ENCODE data around the gene ZNF428.

Gene ZNF428

DNA sequence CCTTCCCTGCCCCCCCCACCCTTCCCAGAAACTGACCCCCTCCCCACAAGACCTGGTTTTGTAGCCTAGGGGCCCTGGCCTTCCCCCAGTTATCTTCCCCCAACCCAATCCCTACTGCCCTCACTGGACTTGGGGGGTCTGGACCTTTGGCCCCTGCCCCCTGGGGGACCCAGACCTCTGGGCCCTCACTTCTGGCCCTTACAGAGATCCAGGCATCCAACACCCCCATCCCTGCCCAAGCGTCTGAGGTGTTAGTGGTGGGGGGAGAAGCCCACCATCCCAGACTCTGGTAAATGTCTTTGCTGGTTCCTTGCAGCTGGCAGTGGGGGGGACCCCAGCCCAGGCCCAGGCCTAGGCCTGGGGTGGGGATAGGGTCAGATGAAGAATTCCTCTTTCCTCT, 3.5 kb upstream of the ZNF428 start:
- Histone ChIP-seq H3K36me3 (ENCODE audit: insufficient read depth, low read length) (peaks cover 59% of the 10 kb centered on the region), H3K9me3 (ENCODE audit: low read length) (no peaks in the 10 kb centered on the region), H3K27me3 (ENCODE audit: insufficient read depth, low read length) (no peaks in the 10 kb centered on the region), H2AFZ (ENCODE audit: low read depth, low read length) (no peak overlapping the region), H3K4me3 (ENCODE audit: low read length) (no peak overlapping the region), H3K4me1 (ENCODE audit: insufficient read depth, low read length) (peaks cover 16% of the 10 kb centered on the region)

- Histone ChIP-seq H3K36me3 (ENCODE audit: insufficient read depth, low read length) (peaks cover 51% of the 10 kb centered on the region), H3K27me3 (ENCODE audit: insufficient read depth, low read length) (no peaks in the 10 kb centered on the region), H3K9me3 (ENCODE audit: low read length) (no peaks in the 10 kb centered on the region), H3K4me1 (ENCODE audit: insufficient read depth, low read length) (peaks cover 16% of the 10 kb centered on the region), H3K4me3 (ENCODE audit: low read length) (no peak overlapping the region), H2AFZ (ENCODE audit: low read depth, low read length) (no peak overlapping the region)
Measured at GRCh38 chr19:43622070-43622469, 2.6 kb upstream of the ZNF428 start.

- no peaks in the 10 kb centered on the region for H3K27me3 ChIP-seq (ENCODE audit: insufficient read depth, low read length)
- H3K4me3 ChIP-seq (ENCODE audit: low read length) = peak overlapping the region; percentile 87
- no peak overlapping the region for H2AFZ ChIP-seq (ENCODE audit: low read depth, low read length)
- no peaks in the 10 kb centered on the region for H3K9me3 ChIP-seq (ENCODE audit: low read length)
- peaks cover 16% of the 10 kb centered on the region for H3K4me1 ChIP-seq (ENCODE audit: insufficient read depth, low read length)
- H3K36me3 ChIP-seq (ENCODE audit: insufficient read depth, low read length) = peaks cover 36% of the 10 kb centered on the region
Measured at GRCh38 chr19:43620061-43621001, 902 bp upstream of the ZNF428 start.

- H2AFZ ChIP-seq (ENCODE audit: low read depth, low read length) = peak overlapping the region; percentile 2
- H3K27me3 ChIP-seq (ENCODE audit: insufficient read depth, low read length) = no peaks in the 10 kb centered on the region
- peak overlapping the region; percentile 87 for H3K4me3 ChIP-seq (ENCODE audit: low read length)
- H3K4me1 ChIP-seq (ENCODE audit: insufficient read depth, low read length) = peaks cover 16% of the 10 kb centered on the region
- H3K9me3 ChIP-seq (ENCODE audit: low read length) = peaks cover 3% of the 10 kb centered on the region
- H3K36me3 ChIP-seq (ENCODE audit: insufficient read depth, low read length) = peaks cover 27% of the 10 kb centered on the region
Measured at GRCh38 chr19:43618921-43619261, 538 bp downstream of the ZNF428 start.

GRCh38 chr19:43616954-43617353, 2.5 kb downstream of the ZNF428 start:
- Histone ChIP-seq H2AFZ (ENCODE audit: low read depth, low read length) (no peak overlapping the region), H3K4me3 (ENCODE audit: low read length) (no peak overlapping the region), H3K36me3 (ENCODE audit: insufficient read depth, low read length) (peaks cover 30% of the 10 kb centered on the region), H3K9me3 (ENCODE audit: low read length) (peaks cover 3% of the 10 kb centered on the region), H3K4me1 (ENCODE audit: insufficient read depth, low read length) (peaks cover 16% of the 10 kb centered on the region), H3K27me3 (ENCODE audit: insufficient read depth, low read length) (no peaks in the 10 kb centered on the region)

DNA sequence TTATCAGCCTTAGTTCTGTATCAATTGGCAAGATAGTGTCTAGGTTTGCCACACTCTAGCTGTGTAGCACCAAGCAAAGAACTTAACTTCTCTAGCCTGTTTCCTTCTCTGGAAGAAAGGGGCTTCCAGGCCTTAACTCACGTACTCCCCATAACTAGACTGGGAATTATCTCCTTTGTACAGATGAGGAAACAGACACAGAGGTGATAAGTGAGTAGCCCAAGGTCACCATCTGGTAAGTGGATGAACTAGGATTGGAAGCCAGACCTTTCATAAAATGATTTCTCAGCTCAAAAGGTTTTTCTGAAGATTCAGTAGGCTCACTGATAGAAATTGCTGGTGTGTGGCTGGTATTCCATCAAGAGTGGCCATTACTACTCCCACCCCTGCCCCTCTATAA, 3.1 kb downstream of the ZNF428 start:
- Histone ChIP-seq H2AFZ (ENCODE audit: low read depth, low read length) (no peak overlapping the region), H3K27me3 (ENCODE audit: insufficient read depth, low read length) (no peaks in the 10 kb centered on the region), H3K9me3 (ENCODE audit: low read length) (peaks cover 3% of the 10 kb centered on the region), H3K36me3 (ENCODE audit: insufficient read depth, low read length) (peaks cover 32% of the 10 kb centered on the region), H3K4me1 (ENCODE audit: insufficient read depth, low read length) (peaks cover 16% of the 10 kb centered on the region), H3K4me3 (ENCODE audit: low read length) (no peak overlapping the region)

GRCh38 chr19:43612374-43612773, 7.1 kb downstream of the ZNF428 start:
- Histone ChIP-seq H3K27me3 (ENCODE audit: insufficient read depth, low read length) (no peaks in the 10 kb centered on the region), H3K36me3 (ENCODE audit: insufficient read depth, low read length) (peaks cover 61% of the 10 kb centered on the region), H3K9me3 (ENCODE audit: low read length) (peaks cover 3% of the 10 kb centered on the region), H2AFZ (ENCODE audit: low read depth, low read length) (no peak overlapping the region), H3K4me3 (ENCODE audit: low read length) (no peak overlapping the region), H3K4me1 (ENCODE audit: insufficient read depth, low read length) (no peaks in the 10 kb centered on the region)

GRCh38 chr19:43611788-43612187, 7.6 kb downstream of the ZNF428 start, which contains the start of gene SRRM5:
SRRM5 (plus strand) TSS chr19:43612088; CDS start chr19:43612122, 34 bp downstream.
- Histone ChIP-seq H2AFZ (ENCODE audit: low read depth, low read length) (no peak within 1 kb of the TSS), H3K36me3 (ENCODE audit: insufficient read depth, low read length) (peaks cover 66% of the 10 kb centered on the region), H3K9me3 (ENCODE audit: low read length) (peaks cover 3% of the 10 kb centered on the region), H3K27me3 (ENCODE audit: insufficient read depth, low read length) (no peaks in the 10 kb centered on the region), H3K4me1 (ENCODE audit: insufficient read depth, low read length) (no peaks in the 10 kb centered on the region), H3K4me3 (ENCODE audit: low read length) (no peak within 1 kb of the TSS)

GRCh38 chr19:43610493-43610892, 8.9 kb downstream of the ZNF428 start:
- Histone ChIP-seq H3K9me3 (ENCODE audit: low read length) (peaks cover 3% of the 10 kb centered on the region), H3K4me3 (ENCODE audit: low read length) (no peak overlapping the region), H3K36me3 (ENCODE audit: insufficient read depth, low read length) (peaks cover 76% of the 10 kb centered on the region), H3K27me3 (ENCODE audit: insufficient read depth, low read length) (no peaks in the 10 kb centered on the region), H2AFZ (ENCODE audit: low read depth, low read length) (no peak overlapping the region), H3K4me1 (ENCODE audit: insufficient read depth, low read length) (no peaks in the 10 kb centered on the region)

DNA sequence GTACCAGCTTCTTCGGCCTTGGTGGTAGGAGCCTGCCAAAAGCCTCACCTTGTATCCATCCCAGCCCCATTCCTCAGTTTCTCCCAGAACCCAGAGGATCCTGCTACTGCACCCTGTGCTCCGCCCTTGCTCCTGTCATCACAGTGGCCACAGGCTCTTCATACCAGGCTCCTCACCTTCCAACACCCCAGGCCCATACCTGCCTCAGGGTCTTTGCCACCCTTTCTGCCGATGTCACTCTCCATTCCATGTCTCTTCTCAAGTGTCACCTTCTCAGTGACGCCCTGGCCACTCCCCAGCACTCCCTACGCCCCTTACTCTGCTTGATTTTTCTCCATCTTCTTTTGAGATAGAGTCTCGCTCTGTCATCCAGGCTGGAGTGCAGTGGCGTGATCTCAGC, 9.6 kb downstream of the ZNF428 start:
- no peak overlapping the region for H2AFZ ChIP-seq (ENCODE audit: low read depth, low read length)
- H3K4me1 ChIP-seq (ENCODE audit: insufficient read depth, low read length) = no peaks in the 10 kb centered on the region
- H3K27me3 ChIP-seq (ENCODE audit: insufficient read depth, low read length) = no peaks in the 10 kb centered on the region
- no peak overlapping the region for H3K4me3 ChIP-seq (ENCODE audit: low read length)
- peaks cover 77% of the 10 kb centered on the region for H3K36me3 ChIP-seq (ENCODE audit: insufficient read depth, low read length)
- peaks cover 3% of the 10 kb centered on the region for H3K9me3 ChIP-seq (ENCODE audit: low read length)

DNA sequence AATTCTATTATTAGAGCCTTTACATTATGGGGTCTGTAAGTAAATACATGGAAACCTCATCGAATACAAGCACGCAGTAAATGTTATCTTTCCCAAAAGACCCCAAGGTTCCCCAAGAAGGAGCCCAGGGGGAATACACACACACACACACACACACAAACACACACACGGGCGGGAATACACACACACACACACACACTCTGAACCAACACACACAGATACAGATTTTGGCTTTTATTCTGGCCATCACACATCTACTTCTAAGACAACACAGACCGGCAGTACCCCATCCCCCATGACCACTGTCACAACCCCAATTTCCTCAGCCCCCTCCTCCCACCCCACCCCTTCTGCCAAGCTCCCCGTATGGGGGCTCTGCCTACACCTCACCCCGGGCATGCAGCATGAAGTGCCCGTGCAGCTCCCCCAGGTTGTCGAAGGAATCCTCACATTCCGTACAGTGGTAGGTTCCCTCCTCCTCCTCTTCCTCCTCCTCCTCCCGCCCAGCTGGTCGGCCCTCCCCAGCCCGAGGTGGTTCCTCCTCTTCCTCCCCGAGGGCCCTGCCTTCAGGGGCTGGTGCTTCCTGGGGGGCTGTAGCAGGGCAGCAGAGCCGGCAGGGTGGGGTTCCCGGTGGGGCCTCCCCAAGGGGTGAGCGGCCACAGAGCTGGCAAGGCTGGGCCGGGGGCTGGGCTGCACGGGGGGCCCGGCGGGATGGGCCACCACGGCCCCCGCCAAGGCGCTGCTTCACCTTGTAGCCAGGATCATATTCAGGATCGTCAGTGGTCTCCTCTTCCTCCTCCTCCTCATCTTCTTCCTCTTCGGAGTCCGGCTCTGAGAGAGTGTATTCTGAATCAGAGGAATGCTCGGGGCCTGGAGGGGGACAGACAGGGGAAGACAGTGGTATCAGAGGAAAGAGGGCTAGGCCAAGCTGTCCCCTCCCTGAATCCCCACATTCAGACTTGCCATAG, 11.9 kb downstream of the ZNF428 start:
- H2AFZ ChIP-seq (ENCODE audit: low read depth, low read length) = no peak overlapping the region
- H3K36me3 ChIP-seq (ENCODE audit: insufficient read depth, low read length) = peaks cover 66% of the 10 kb centered on the region
- no peaks in the 10 kb centered on the region for H3K9me3 ChIP-seq (ENCODE audit: low read length)
- H3K27me3 ChIP-seq (ENCODE audit: insufficient read depth, low read length) = no peaks in the 10 kb centered on the region
- no peaks in the 10 kb centered on the region for H3K4me1 ChIP-seq (ENCODE audit: insufficient read depth, low read length)
- no peak overlapping the region for H3K4me3 ChIP-seq (ENCODE audit: low read length)

DNA sequence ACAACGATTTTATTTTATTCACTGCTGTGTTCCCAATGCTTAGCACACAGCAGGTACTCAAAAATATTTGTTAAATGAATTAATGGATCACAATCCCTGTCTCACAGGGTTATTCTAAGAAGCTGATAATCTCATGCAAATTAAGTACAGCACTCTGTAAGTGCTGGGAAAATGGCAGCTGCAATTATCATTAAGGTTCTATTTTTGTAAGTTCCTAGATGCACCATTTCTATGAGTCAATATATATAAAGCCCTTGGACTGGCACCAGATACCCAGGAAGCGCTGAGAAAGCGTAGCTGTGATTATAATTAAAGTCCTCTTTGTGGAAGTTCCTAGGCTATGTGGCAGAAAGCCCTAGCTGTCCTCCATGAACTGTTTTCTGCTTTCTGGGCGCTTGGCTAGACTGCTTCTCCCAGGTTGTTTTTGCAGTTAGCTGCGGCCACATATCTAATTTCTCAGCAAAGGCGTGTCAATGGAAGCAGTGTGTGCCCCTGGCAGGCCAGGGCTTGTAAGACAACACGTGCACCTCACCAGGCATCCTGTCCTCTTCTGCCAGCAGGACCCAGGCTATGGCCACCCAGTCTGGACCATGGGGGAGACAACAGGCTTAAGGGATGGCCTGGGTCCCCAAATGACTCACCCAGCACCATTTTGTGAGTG, 12.7 kb downstream of the ZNF428 start:
- no peaks in the 10 kb centered on the region for H3K4me1 ChIP-seq (ENCODE audit: insufficient read depth, low read length)
- H3K27me3 ChIP-seq (ENCODE audit: insufficient read depth, low read length) = no peaks in the 10 kb centered on the region
- no peak overlapping the region for H2AFZ ChIP-seq (ENCODE audit: low read depth, low read length)
- H3K9me3 ChIP-seq (ENCODE audit: low read length) = no peaks in the 10 kb centered on the region
- no peak overlapping the region for H3K4me3 ChIP-seq (ENCODE audit: low read length)
- H3K36me3 ChIP-seq (ENCODE audit: insufficient read depth, low read length) = peaks cover 62% of the 10 kb centered on the region

Measured in neuron (in vitro differentiated cells).